HepG2 (cell line): ENCODE results near the gene ANKRD52. TPM values are rescaled to one million over a fixed set of nuclear protein-coding genes. Genes with fewer than 3 reads are reported as not detected.

ENCODE experiments used
- AFF4 ChIP-seq: sonication (generic); formaldehyde crosslinking; IDR thresholded peaks from 2 replicates; pipeline ENCODE4 v1.4.0; 2020; ENCODE audit warnings: missing genetic modification reagents
- CBX1 ChIP-seq: IDR thresholded peaks from one replicate; pipeline ENCODE4 v1.6.1; 2016; ENCODE audit warnings: antibody characterized with exemption, low read depth
- CENPX ChIP-seq: sonication (generic); formaldehyde crosslinking; IDR thresholded peaks from 2 replicates; pipeline ENCODE4 v1.9.0; 2021; ENCODE audit warnings: mild to moderate bottlenecking, missing genetic modification reagents, moderate library complexity
- EP300 ChIP-seq, 3 experiments: sonication (generic) in 1 of 3; formaldehyde crosslinking in 1 of 3; IDR thresholded peaks; 2 replicates each; pipeline versions ENCODE4 v1.5.1 to v1.6.1; 2011 to 2020; ENCODE audit warnings: low read depth in 2 of 3, low read length in 2 of 3, borderline replicate concordance in 1 of 3, improper control_type of control experiment in 1 of 3, mild to moderate bottlenecking in 1 of 3, missing genetic modification reagents in 1 of 3, moderate library complexity in 1 of 3
- ETV5 ChIP-seq: IDR thresholded peaks from 2 replicates; pipeline ENCODE4 v1.6.1; 2018; ENCODE audit warnings: missing biosample characterization, missing genetic modification reagents, inconsistent platforms, borderline replicate concordance
- GATAD1 ChIP-seq: IDR thresholded peaks from 2 replicates; pipeline ENCODE4 v1.6.1; 2016; ENCODE audit warnings: missing genetic modification reagents, missing compliant biosample characterization
- GFI1 ChIP-seq: sonication (generic); formaldehyde crosslinking; IDR thresholded peaks from 2 replicates; pipeline ENCODE4 v1.5.0; 2020; ENCODE audit warnings: missing genetic modification reagents, mild to moderate bottlenecking, borderline replicate concordance
- GMEB2 ChIP-seq: IDR thresholded peaks from 2 replicates; pipeline ENCODE4 v1.6.1; 2016; ENCODE audit warnings: missing biosample characterization, missing genetic modification reagents, low read depth
- HNRNPUL1 ChIP-seq: fragments of 200-400 bp; formaldehyde crosslinking; IDR thresholded peaks from 2 replicates; pipeline ENCODE4 v1.6.1; 2017; ENCODE audit warnings: low read depth, mild to moderate bottlenecking, low read length, moderate library complexity
- MAX ChIP-seq: IDR thresholded peaks from 2 replicates; pipeline ENCODE4 v1.6.1; 2012; ENCODE audit warnings: inconsistent platforms
- MEIS1 ChIP-seq: sonication (generic); formaldehyde crosslinking; IDR thresholded peaks from 2 replicates; pipeline ENCODE4 v1.9.0; 2021; ENCODE audit warnings: mild to moderate bottlenecking, missing genetic modification reagents, moderate library complexity, borderline replicate concordance
- MTF2 ChIP-seq: sonication (generic); formaldehyde crosslinking; IDR thresholded peaks from 2 replicates; pipeline ENCODE4 v1.5.0; 2020; ENCODE audit warnings: missing genetic modification reagents, borderline replicate concordance
- RFX5 ChIP-seq: IDR thresholded peaks from 2 replicates; pipeline ENCODE4 v1.6.1; 2011; ENCODE audit warnings: low read depth, low read length, improper control_type of control experiment
- SP2 ChIP-seq: sonication (generic); formaldehyde crosslinking; IDR thresholded peaks from 2 replicates; pipeline ENCODE4 v1.5.1; 2020; ENCODE audit warnings: mild to moderate bottlenecking, missing genetic modification reagents
- ZNF383 ChIP-seq: sonication (generic); formaldehyde crosslinking; IDR thresholded peaks from 2 replicates; pipeline ENCODE4 v1.4.0; 2020; ENCODE audit warnings: missing genetic modification reagents, mild to moderate bottlenecking, borderline replicate concordance
- ZNF451 ChIP-seq: sonication (generic); formaldehyde crosslinking; IDR thresholded peaks from 2 replicates; pipeline ENCODE4 v1.5.0; 2020; ENCODE audit warnings: mild to moderate bottlenecking, missing genetic modification reagents
- ZNF512B ChIP-seq: sonication (generic); formaldehyde crosslinking; IDR thresholded peaks from 2 replicates; pipeline ENCODE4 v1.5.1; 2020; ENCODE audit warnings: missing genetic modification reagents, mild to moderate bottlenecking, borderline replicate concordance
- ZNF749 ChIP-seq: sonication (generic); formaldehyde crosslinking; IDR thresholded peaks from 2 replicates; pipeline ENCODE4 v1.8.0; 2022; ENCODE audit warnings: mild to moderate bottlenecking, missing genetic modification reagents, moderate library complexity, borderline replicate concordance
- ZNF788 ChIP-seq: sonication (generic); formaldehyde crosslinking; IDR thresholded peaks from 2 replicates; pipeline ENCODE4 v1.5.0; 2020; ENCODE audit warnings: mild to moderate bottlenecking, missing genetic modification reagents, borderline replicate concordance
- polyA plus RNA-seq, 8 experiments: library from polyadenylated mRNA; depleted of rRNA in 3 of 8; stranded (reverse) in 7 of 8; unstranded in 1 of 8; fragments of >200 nt; fragmentation: Illumina TruSeq in 4 of 8; extraction: Trizol in 4 of 8; gene quantifications; 2 replicates each; pipeline versions ENCODE4 v1.2.1 to v1.2.3, GENCODE V29; 2011 to 2016; ENCODE audit warnings: low read depth in 4 of 8, missing spikeins in 1 of 8, mixed read lengths in 1 of 8; ENCODE audit not compliant: insufficient read depth in 1 of 8
- total RNA-seq, 5 experiments: library from RNA; depleted of rRNA; stranded (reverse); fragments of >200 nt; fragmentation: Illumina TruSeq; extraction: Trizol; gene quantifications; 2 replicates each; pipeline ENCODE4 v1.2.3, GENCODE V29; 2016; ENCODE audit warnings: low read depth in 1 of 5
- TF ChIP-seq, protein P1 (sequence below): sonication (generic); formaldehyde crosslinking; IDR thresholded peaks from 2 replicates; pipeline ENCODE4 v1.4.0; 2020; ENCODE audit warnings: mild to moderate bottlenecking, low read depth, missing genetic modification reagents

ANKRD52 gene
- total and polyA plus RNA-seq, 2 of the 13 experiments (the other 11 are each of a cell fraction or from before 2014, with no cell fraction given), result 7.8 to 9.2 TPM

- TF ChIP-seq AFF4 (no peak), MAX (peak; percentile 86), SP2 (peak; percentile 92), GMEB2 (CRISPR knock-in tag) (peak; percentile 66; the same call in 1 of the 2 replicates), MTF2 (peak; percentile 58; the same call in 1 of the 2 replicates), EP300 (IDR thresholded peaks at IDR 0.05; ENCODE audit: low read depth in 2 of 2, low read length in 2 of 2) (no peak), EP300 (CRISPR knock-in tag; IDR thresholded peaks at IDR 0.05; ENCODE audit: borderline replicate concordance) (no peak; the same call in 1 of the 2 replicates), GATAD1 (CRISPR knock-in tag) (peak; percentile 86), CENPX (CRISPR knock-in tag) (no peak), GFI1 (CRISPR knock-in tag) (0 out of 2 replicates have a peak, but pooled peaks have one; percentile 31), ETV5 (CRISPR knock-in tag) (peak; percentile 85), ZNF451 (CRISPR knock-in tag) (no peak), HNRNPUL1 (no peak), ZNF383 (CRISPR knock-in tag) (no peak), ZNF512B (CRISPR knock-in tag) (0 out of 2 replicates have a peak, but pooled peaks have one; percentile 42), ZNF788 (CRISPR knock-in tag) (peak; percentile 84; the same call in 1 of the 2 replicates), MEIS1 (CRISPR knock-in tag) (no peak), CBX1 (peak; percentile 77), RFX5 (peak; percentile 82), ZNF749 (CRISPR knock-in tag) (no peak)
- TF ChIP-seq, protein P1, sequence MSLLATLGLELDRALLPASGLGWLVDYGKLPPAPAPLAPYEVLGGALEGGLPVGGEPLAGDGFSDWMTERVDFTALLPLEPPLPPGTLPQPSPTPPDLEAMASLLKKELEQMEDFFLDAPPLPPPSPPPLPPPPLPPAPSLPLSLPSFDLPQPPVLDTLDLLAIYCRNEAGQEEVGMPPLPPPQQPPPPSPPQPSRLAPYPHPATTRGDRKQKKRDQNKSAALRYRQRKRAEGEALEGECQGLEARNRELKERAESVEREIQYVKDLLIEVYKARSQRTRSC, result no peak
These were observed 34.0 kb downstream of the ANKRD52 start, which contains the start of gene NABP2 (continued) for GRCh38 chr12:56224102-56224701.
